ENCODE results near the gene RHAG.

The RHAG gene

GRCh38 chr6:49557177-49557576 lies 79.5 kb downstream of the RHAG start:
- H3K27me3 ChIP-seq (ENCODE audit: control insufficient read depth, low read length), result no peaks in the 10 kb centered on the region
- H3F3A ChIP-seq (ENCODE audit: control insufficient read depth, insufficient read depth), result no peaks in the 10 kb centered on the region
- no peaks in the 10 kb centered on the region for H3K36me3 ChIP-seq (ENCODE audit: control insufficient read depth, low read length)
- no peaks in the 10 kb centered on the region for H3K9me2 ChIP-seq (replicated peaks; ENCODE audit: control insufficient read depth, low read length)
- TF ChIP-seq CTCF (IDR thresholded peaks at IDR 0.05; ENCODE audit: low read depth, low read length, poor library complexity, severe bottlenecking) (no peak), EZH2phosphoT487 (IDR thresholded peaks at IDR 0.05; ENCODE audit: borderline replicate concordance, low read length) (no peak)
- H4K20me1 ChIP-seq (ENCODE audit: control insufficient read depth, insufficient read depth, low read depth, low read length), result no peaks in the 10 kb centered on the region
- no peaks in the 10 kb centered on the region for H3K4me1 ChIP-seq (ENCODE audit: control insufficient read depth, low read length)
- no peak overlapping the region for H3K27ac ChIP-seq (ENCODE audit: low read depth, low read length)
- H3K79me2 ChIP-seq (ENCODE audit: control insufficient read depth, low read length), result no peaks in the 10 kb centered on the region
- no peak overlapping the region for H3K4me2 ChIP-seq (ENCODE audit: low read length)
- H3K9me3 ChIP-seq (ENCODE audit: control insufficient read depth, insufficient read depth, low read length), result no peaks in the 10 kb centered on the region
- H3K4me3 ChIP-seq (ENCODE audit: low read length), result no peak overlapping the region

- no peaks in the 10 kb centered on the region for H3K27me3 ChIP-seq (ENCODE audit: control insufficient read depth, low read length)
- H3K4me2 ChIP-seq (ENCODE audit: low read length), result no peak overlapping the region
- H3K27ac ChIP-seq (ENCODE audit: low read depth, low read length), result no peak overlapping the region
- no peaks in the 10 kb centered on the region for H3K9me2 ChIP-seq (replicated peaks; ENCODE audit: control insufficient read depth, low read length)
- H3K79me2 ChIP-seq (ENCODE audit: control insufficient read depth, low read length), result no peaks in the 10 kb centered on the region
- no peaks in the 10 kb centered on the region for H3F3A ChIP-seq (ENCODE audit: control insufficient read depth, insufficient read depth)
- no peaks in the 10 kb centered on the region for H4K20me1 ChIP-seq (ENCODE audit: control insufficient read depth, insufficient read depth, low read depth, low read length)
- no peak overlapping the region for H3K4me3 ChIP-seq (ENCODE audit: low read length)
- TF ChIP-seq EZH2phosphoT487 (IDR thresholded peaks at IDR 0.05; ENCODE audit: borderline replicate concordance, low read length) (no peak), CTCF (IDR thresholded peaks at IDR 0.05; ENCODE audit: low read depth, low read length, poor library complexity, severe bottlenecking) (no peak)
- no peaks in the 10 kb centered on the region for H3K36me3 ChIP-seq (ENCODE audit: control insufficient read depth, low read length)
- H3K9me3 ChIP-seq (ENCODE audit: control insufficient read depth, insufficient read depth, low read length), result no peaks in the 10 kb centered on the region
- H3K4me1 ChIP-seq (ENCODE audit: control insufficient read depth, low read length), result no peaks in the 10 kb centered on the region
These were observed 80.2 kb downstream of the RHAG start for GRCh38 chr6:49556429-49556837.

GRCh38 chr6:49555951-49556350 lies 80.7 kb downstream of the RHAG start:
- Histone ChIP-seq H3K4me2 (ENCODE audit: low read length) (no peak overlapping the region), H3F3A (ENCODE audit: control insufficient read depth, insufficient read depth) (no peaks in the 10 kb centered on the region), H3K27me3 (ENCODE audit: control insufficient read depth, low read length) (no peaks in the 10 kb centered on the region), H3K79me2 (ENCODE audit: control insufficient read depth, low read length) (no peaks in the 10 kb centered on the region), H3K9me3 (ENCODE audit: control insufficient read depth, insufficient read depth, low read length) (no peaks in the 10 kb centered on the region), H3K9me2 (replicated peaks; ENCODE audit: control insufficient read depth, low read length) (no peaks in the 10 kb centered on the region), H3K4me1 (ENCODE audit: control insufficient read depth, low read length) (no peaks in the 10 kb centered on the region), H4K20me1 (ENCODE audit: control insufficient read depth, insufficient read depth, low read depth, low read length) (no peaks in the 10 kb centered on the region), H3K27ac (ENCODE audit: low read depth, low read length) (no peak overlapping the region), H3K4me3 (ENCODE audit: low read length) (no peak overlapping the region), H3K36me3 (ENCODE audit: control insufficient read depth, low read length) (no peaks in the 10 kb centered on the region)
- TF ChIP-seq CTCF (IDR thresholded peaks at IDR 0.05; ENCODE audit: low read depth, low read length, poor library complexity, severe bottlenecking) (no peak), EZH2phosphoT487 (IDR thresholded peaks at IDR 0.05; ENCODE audit: borderline replicate concordance, low read length) (no peak)
